Thyroid gland (tissue), 4 donors: Measurements from ENCODE around the gene ZDHHC22. TPM values are rescaled to one million over a fixed set of nuclear protein-coding genes. Genes with fewer than 3 reads are reported as not detected.

Experiments used
- DNase-seq, 2 donors: peaks; one replicate each; pipeline ENCODE4 v3.0.0-alpha.2; 2019
- H3K27ac ChIP-seq, 3 donors: fragments of 200-600 bp; sonication (generic); 1 replicate in 2 of 3; 2 replicates in 1 of 3; pipeline ENCODE4 v1.5.1; 2016 to 2019; ENCODE audit warnings: mild to moderate bottlenecking in 1 of 3, moderate library complexity in 1 of 3
- H3K27me3 ChIP-seq: fragments of 200-600 bp; sonication (generic); one replicate; pipeline ENCODE4 v1.5.1; 2019
- H3K36me3 ChIP-seq, 2 donors: fragments of 200-600 bp; sonication (generic); one replicate each; pipeline ENCODE4 v1.5.1; 2016 to 2019
- H3K4me1 ChIP-seq, 2 donors: fragments of 200-600 bp; sonication (generic); one replicate each; pipeline ENCODE4 v1.5.1; 2017 to 2019
- H3K4me3 ChIP-seq, 3 donors: fragments of 200-600 bp; sonication (generic); replicated peaks in 1 of 3; 1 replicate in 2 of 3; 2 replicates in 1 of 3; pipeline ENCODE4 v1.5.1; 2016; ENCODE audit warnings: mild to moderate bottlenecking in 1 of 3
- H3K9me3 ChIP-seq: fragments of 200-600 bp; sonication (generic); one replicate; pipeline ENCODE4 v1.5.1; 2017
- POLR2A ChIP-seq, 2 donors: fragments of 450-650 bp; IDR thresholded peaks; one replicate each; pipeline ENCODE4 v1.6.1; 2017; ENCODE audit warnings: antibody characterized with exemption in 2 of 2, mild to moderate bottlenecking in 2 of 2, moderate library complexity in 1 of 2
- WGBS, 2 donors: methylation state at CpG; one replicate each; pipeline ENCODE4 v1.1.5; 2017; 5-methylcytosine and 5-hydroxymethylcytosine counted together
- intact Hi-C: fragments of 100-400 bp; cut with DNase I; formaldehyde crosslinking; loops from one replicate; pipeline ENCODE4 v1.15.1; 2023
- total RNA-seq, 4 donors: library from RNA; depleted of rRNA; stranded (reverse); fragments of >200 nt; gene quantifications; one replicate each; pipeline ENCODE4 v1.2.3, GENCODE V29; 2016
- TF ChIP-seq, protein P1 (sequence below), 6 experiments: fragments of 200-600 bp in 3 of 6; fragments of 450-650 bp in 3 of 6; sonication (generic) in 3 of 6; IDR thresholded peaks; one replicate each; pipeline ENCODE4 v1.5.1; 2016 to 2019; ENCODE audit warnings: antibody characterized with exemption in 6 of 6, mild to moderate bottlenecking in 2 of 6, inconsistent platforms in 1 of 6, moderate library complexity in 1 of 6

ZDHHC22 gene
- total RNA-seq, 4 donors from 2014 or later: not detected

DNA sequence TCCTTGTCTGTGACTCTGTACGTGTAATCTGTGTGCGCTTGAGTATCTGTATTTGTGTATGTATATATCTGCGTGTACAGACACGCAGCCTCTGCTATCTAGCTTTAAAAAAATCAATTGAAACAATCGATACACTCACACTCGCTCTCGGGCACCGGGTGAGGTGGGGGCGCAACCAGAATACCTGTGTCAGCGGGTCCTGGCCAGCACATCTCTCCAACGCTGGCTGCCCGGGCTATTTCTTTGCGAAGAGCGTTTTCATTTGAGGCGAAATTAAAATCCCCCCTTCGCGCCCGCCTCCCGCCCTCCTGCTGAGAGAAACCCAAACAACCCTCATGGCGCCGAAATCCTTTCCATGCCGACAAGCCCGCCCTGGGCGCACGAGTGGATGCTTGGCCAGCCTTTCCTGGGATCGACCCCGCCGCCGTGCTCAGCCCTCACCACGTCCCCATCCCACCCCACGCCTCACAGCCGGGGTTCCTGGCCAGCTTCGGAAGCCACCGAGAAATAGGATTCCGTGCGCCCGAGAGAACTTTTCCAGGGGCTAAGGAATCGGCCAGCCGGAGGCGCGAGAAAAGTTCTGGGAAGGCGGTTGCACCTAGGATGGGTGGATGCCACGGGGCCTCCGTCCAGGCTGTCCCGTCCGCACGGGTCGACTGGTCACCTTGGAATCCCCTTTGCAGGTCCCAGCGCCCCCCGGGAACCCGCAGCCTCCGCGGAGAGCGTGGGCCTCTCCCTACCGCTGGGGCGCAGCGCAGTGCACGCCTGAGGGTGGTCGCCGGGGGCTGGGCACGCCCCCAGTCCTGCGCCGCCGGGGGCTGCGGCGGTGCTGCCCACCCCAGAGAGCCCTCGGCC lies 1.0 kb downstream of the ZDHHC22 start:
- Histone ChIP-seq H3K9me3 (no peaks in the 10 kb centered on the region), H3K27ac (no peak overlapping the region), H3K27me3 (peaks cover 27% of the 10 kb centered on the region), H3K4me1 (peaks cover 0 to 16% of the 10 kb centered on the region in 2 donors), H3K36me3 (no peaks in the 10 kb centered on the region), H3K4me3 (peak overlapping the region in 1 of 3 donors; percentile 20)
- TF ChIP-seq, protein P1, sequence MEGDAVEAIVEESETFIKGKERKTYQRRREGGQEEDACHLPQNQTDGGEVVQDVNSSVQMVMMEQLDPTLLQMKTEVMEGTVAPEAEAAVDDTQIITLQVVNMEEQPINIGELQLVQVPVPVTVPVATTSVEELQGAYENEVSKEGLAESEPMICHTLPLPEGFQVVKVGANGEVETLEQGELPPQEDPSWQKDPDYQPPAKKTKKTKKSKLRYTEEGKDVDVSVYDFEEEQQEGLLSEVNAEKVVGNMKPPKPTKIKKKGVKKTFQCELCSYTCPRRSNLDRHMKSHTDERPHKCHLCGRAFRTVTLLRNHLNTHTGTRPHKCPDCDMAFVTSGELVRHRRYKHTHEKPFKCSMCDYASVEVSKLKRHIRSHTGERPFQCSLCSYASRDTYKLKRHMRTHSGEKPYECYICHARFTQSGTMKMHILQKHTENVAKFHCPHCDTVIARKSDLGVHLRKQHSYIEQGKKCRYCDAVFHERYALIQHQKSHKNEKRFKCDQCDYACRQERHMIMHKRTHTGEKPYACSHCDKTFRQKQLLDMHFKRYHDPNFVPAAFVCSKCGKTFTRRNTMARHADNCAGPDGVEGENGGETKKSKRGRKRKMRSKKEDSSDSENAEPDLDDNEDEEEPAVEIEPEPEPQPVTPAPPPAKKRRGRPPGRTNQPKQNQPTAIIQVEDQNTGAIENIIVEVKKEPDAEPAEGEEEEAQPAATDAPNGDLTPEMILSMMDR (IDR thresholded peaks at IDR 0.05): no peak
- TF ChIP-seq POLR2A (IDR thresholded peaks at IDR 0.05): no peak
- intact Hi-C loops: no loop called here
- no peak for DNase-seq
- 3 to 4% methylated on average over 20 to 29 of the region's 67 CpGs for WGBS, 2 donors

DNA sequence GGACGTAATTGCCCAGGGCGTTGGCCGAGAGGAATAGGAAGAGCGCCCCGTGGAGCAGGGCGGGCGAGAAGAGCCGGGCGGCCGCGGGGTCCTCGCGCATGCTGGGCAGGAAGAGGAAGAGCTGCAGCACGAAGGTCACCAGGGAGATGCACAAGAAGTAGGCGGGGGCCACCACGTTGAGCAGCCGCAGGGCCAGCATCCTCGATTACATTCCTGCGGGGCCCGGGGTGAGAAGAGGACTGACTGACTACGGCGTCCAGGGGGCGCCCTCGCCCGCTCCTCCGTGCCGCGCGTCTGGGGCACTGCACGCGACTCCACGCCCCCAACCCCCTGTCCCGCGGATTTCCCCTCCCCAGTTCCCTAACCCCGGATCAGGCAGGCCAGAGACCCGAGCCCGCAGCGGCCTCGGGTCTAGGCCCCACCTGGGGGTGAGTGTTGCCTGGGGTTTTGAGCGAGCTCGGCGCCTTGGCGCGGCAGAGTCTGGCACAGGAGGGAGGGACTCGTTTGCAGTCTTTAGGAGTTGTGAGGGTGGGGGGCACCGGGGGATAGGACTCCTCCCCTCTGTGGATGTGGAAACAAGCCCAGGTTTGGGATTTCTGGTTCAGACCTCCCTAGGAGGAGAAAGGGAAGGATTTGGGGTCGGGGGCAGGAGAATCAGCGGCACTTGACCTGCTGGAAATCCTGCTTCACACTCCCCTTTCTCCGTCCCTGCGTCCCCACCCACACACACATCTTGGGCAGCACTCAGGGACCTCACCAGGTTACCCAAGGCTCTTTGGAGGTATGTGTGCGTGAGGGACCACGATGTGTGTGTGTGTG lies 1.8 kb downstream of the ZDHHC22 start:
- intact Hi-C loops: loop anchor here (10.0 kb wide), 1 partner anchor 75 kb away; no protein-coding TSS in a partner anchor
- Histone ChIP-seq H3K4me3 (no peak overlapping the region), H3K27me3 (peaks cover 27% of the 10 kb centered on the region), H3K36me3 (no peaks in the 10 kb centered on the region), H3K4me1 (peaks cover 0 to 16% of the 10 kb centered on the region in 2 donors), H3K27ac (no peak overlapping the region), H3K9me3 (no peaks in the 10 kb centered on the region)
- TF ChIP-seq, protein P1 (IDR thresholded peaks at IDR 0.05): peak in 1 of 6 experiments; percentile 34
- no peak for TF ChIP-seq POLR2A (IDR thresholded peaks at IDR 0.05)
- 4 to 5% methylated on average over 17 to 30 of the region's 52 CpGs for WGBS, 2 donors
- no peak for DNase-seq

DNA sequence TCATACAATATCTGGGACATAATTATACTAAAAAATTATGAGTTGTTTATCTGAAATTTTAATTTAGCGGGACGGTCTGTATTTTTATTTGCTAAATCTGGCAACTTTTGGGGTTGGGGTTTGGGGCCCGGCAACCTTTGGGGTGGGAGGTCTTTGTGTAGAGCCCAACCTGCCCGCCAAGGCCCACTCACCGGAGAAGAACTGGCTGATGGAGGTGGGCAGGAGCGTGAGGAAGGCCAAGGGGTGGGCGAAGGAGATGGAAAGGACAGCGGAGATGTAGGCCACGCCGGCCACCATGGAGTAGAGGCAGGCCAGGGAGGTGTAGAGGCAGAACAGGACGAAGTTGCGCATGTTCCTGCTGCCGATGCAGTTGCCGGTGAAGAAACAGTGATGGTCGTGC lies 2.6 kb downstream of the ZDHHC22 start:
- no peak for TF ChIP-seq POLR2A (IDR thresholded peaks at IDR 0.05)
- TF ChIP-seq, protein P1 (IDR thresholded peaks at IDR 0.05): no peak
- peaks cover 27% of the 10 kb centered on the region for H3K27me3 ChIP-seq
- H3K4me3 ChIP-seq: no peak overlapping the region
- intact Hi-C loops: loop anchor here (10.0 kb wide), 1 partner anchor 76 kb away; no protein-coding TSS in a partner anchor
- H3K36me3 ChIP-seq: no peaks in the 10 kb centered on the region
- WGBS, 2 donors: 87 to 88% methylated on average over 15 of the region's 15 CpGs
- no peak for DNase-seq
- H3K4me1 ChIP-seq: peaks cover 0 to 16% of the 10 kb centered on the region in 2 donors
- H3K9me3 ChIP-seq: no peaks in the 10 kb centered on the region
- H3K27ac ChIP-seq: no peak overlapping the region

DNA sequence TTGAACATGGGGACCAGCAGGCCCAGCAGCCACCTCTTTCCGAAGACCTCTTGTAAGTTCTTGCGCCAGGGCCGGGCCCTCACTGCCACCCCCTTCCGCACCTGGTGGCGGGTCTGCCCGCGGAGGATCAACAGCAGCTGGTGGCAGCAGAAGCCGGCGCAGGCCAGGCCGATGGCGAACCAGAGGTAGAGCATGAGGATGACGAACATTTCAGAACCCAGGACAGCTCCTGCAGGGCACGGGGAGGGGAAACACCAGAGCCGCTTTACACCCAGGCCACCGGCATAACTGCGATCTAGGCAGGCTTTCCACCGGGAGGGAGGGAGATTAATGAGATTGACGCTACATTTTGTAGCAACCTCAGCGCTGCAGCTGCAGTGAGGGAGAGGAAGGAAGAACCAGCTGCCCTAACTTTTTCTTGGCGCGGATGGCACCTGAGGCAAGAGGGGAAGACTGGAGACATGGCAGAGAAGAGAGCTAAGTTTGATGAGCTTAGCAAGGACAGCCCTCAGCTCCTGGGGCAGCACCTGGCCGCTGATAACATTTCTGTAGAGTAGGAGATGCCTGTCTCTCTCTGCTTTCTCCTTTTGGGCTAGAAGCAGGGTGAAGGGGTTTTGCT lies 7.8 kb downstream of the ZDHHC22 start:
- H3K4me1 ChIP-seq: no peaks in the 10 kb centered on the region
- intact Hi-C loops: loop anchor here (10.0 kb wide), 1 partner anchor 81 kb away; no protein-coding TSS in a partner anchor
- no peaks in the 10 kb centered on the region for H3K36me3 ChIP-seq
- no peak overlapping the region for H3K27ac ChIP-seq
- WGBS, 2 donors: 7 to 10% methylated on average over 22 of the region's 22 CpGs
- TF ChIP-seq, protein P1 (IDR thresholded peaks at IDR 0.05): no peak
- no peak for TF ChIP-seq POLR2A (IDR thresholded peaks at IDR 0.05)
- peak; percentile 57 to 74 for DNase-seq
- no peaks in the 10 kb centered on the region for H3K9me3 ChIP-seq
- H3K4me3 ChIP-seq: no peak overlapping the region
- peaks cover 7% of the 10 kb centered on the region for H3K27me3 ChIP-seq
